Large intestine (tissue), 3 donors: Measurements from ENCODE around the gene LRRC3. TPM values are rescaled to one million over a fixed set of nuclear protein-coding genes. Genes with fewer than 3 reads are reported as not detected.

Experiments
- DNase-seq, 2 donors: peaks; one replicate each; pipeline versions ENCODE4 v3.0.0 to v3.0.0-alpha.2; 2013
- H3K27ac ChIP-seq: one replicate; pipeline ENCODE4 v1.5.1; 2013; ENCODE audit warnings: low read length
- H3K27me3 ChIP-seq: 2 replicates; pipeline ENCODE4 v1.6.1; 2013; ENCODE audit warnings: low read length; ENCODE audit not compliant: control insufficient read depth, insufficient read depth
- H3K36me3 ChIP-seq: 2 replicates; pipeline ENCODE4 v1.6.1; 2013; ENCODE audit warnings: low read length; ENCODE audit not compliant: control insufficient read depth, insufficient read depth
- H3K4me1 ChIP-seq: one replicate; pipeline ENCODE4 v1.6.1; 2013; ENCODE audit warnings: low read length; ENCODE audit not compliant: control insufficient read depth, insufficient read depth
- H3K4me3 ChIP-seq: one replicate; pipeline ENCODE4 v1.5.1; 2013; ENCODE audit warnings: low read length
- H3K9me3 ChIP-seq: one replicate; pipeline ENCODE4 v1.6.1; 2013; ENCODE audit warnings: mild to moderate bottlenecking, low read depth, low read length, moderate library complexity; ENCODE audit not compliant: control insufficient read depth
- WGBS: methylation state at CpG from one replicate; pipeline ENCODE4 v1.1.5; 2013; ENCODE audit warnings: low lambda C conversion rate; ENCODE audit not compliant: insufficient coverage; 5-methylcytosine and 5-hydroxymethylcytosine counted together
- polyA plus RNA-seq: library from polyadenylated mRNA; unstranded; fragments of 120-200 nt; gene quantifications from one replicate; pipeline ENCODE4 v1.2.1, GENCODE V29; 2013

LRRC3 gene
- polyA plus RNA-seq, 1 donor: 18.8 TPM

- Histone ChIP-seq H3K27ac (no peak overlapping the region), H3K4me1 (no peaks in the 10 kb centered on the region), H3K36me3 (no peaks in the 10 kb centered on the region), H3K4me3 (no peak overlapping the region), H3K9me3 (peaks cover 6% of the 10 kb centered on the region), H3K27me3 (no peaks in the 10 kb centered on the region)
- DNase-seq: no peak
- WGBS: 97% methylated on average over 6 of the region's 34 CpGs
Measured at GRCh38 chr21:44432841-44433790, 22.2 kb upstream of the LRRC3 start.

DNA sequence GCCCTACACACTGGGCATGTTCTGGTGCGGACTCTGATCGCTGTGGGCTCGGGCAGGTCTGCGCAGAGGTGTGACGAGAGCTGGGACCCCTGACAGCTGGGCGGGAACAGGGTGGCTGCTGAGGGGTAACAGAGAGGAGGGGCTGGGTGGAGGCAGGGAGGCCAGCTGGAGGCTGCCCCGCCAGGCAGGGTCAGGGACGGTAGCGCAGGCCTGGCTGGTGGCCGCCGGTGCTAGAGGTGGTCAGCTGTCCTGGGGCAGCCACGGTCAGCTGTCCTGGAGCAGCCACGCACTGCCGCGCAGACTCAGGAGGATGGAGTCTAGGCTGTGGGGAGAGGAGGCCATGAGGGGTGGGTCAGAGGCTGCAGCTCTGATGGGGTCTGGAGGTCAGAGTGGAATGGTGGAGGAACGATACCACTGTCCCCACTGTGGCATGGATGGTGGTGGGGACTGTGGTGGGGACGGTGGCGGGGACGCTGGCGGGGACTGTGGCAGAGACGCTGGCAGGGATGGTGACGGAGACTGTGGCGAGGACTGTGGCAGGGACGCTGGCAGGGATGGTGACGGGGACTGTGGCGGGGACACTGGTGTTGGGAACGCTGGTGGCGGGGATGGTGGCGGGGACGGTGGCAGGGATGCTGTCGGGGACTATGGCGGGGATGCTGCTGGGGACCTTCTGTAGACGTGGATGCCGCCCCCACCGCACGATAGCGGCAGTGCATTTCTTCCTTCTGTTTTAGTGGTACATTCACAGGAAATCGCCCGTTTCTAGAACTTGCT lies 21.3 kb upstream of the LRRC3 start:
- Histone ChIP-seq H3K27me3 (no peaks in the 10 kb centered on the region), H3K36me3 (no peaks in the 10 kb centered on the region), H3K27ac (no peak overlapping the region), H3K4me1 (no peaks in the 10 kb centered on the region), H3K4me3 (no peak overlapping the region), H3K9me3 (no peaks in the 10 kb centered on the region)
- no peak for DNase-seq
- WGBS: no CpG with 5 or more reads among the region's 39 CpGs

GRCh38 chr21:44434568-44434925 lies 20.8 kb upstream of the LRRC3 start:
- no CpG with 5 or more reads among the region's 13 CpGs for WGBS
- H3K36me3 ChIP-seq: no peaks in the 10 kb centered on the region
- H3K27ac ChIP-seq: no peak overlapping the region
- H3K9me3 ChIP-seq: no peaks in the 10 kb centered on the region
- DNase-seq: no peak
- H3K4me3 ChIP-seq: no peak overlapping the region
- no peaks in the 10 kb centered on the region for H3K27me3 ChIP-seq
- H3K4me1 ChIP-seq: no peaks in the 10 kb centered on the region

DNA sequence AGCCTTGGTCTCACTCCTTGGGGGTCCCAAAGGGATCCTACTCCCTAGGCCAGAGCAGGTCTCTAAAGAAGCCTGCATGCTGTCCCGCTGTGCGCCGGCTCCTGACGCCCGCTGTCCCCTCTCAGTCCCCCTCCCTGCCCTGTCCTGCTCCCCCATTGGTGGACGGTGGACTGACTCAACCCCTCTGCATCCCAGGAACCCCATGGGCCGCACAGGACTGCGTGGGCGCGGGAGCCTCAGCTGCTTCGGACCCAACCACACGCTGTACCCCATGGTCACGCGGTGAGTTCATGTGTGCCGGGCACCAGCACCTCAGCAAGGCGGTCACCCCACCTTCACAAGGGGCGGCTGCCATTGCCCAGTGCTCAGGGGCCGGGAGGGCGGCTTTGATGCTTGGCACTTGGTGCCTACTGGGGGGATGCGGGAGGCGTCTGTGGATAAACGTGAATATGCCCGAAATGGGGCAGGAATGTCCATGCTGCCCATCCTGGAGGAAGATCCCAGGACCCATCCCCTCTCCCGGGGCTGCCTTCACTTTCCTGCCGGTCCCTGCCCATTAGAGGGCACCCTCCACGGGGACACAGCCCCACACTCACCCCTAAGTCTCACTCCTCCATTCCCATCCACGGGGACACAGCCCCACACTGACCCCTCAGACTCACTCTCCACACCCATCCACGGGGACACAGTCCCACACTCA lies 20.2 kb upstream of the LRRC3 start:
- Histone ChIP-seq H3K9me3 (no peaks in the 10 kb centered on the region), H3K4me1 (no peaks in the 10 kb centered on the region), H3K4me3 (no peak overlapping the region), H3K36me3 (no peaks in the 10 kb centered on the region), H3K27me3 (no peaks in the 10 kb centered on the region), H3K27ac (no peak overlapping the region)
- no peak for DNase-seq
- WGBS: no CpG with 5 or more reads among the region's 28 CpGs

DNA sequence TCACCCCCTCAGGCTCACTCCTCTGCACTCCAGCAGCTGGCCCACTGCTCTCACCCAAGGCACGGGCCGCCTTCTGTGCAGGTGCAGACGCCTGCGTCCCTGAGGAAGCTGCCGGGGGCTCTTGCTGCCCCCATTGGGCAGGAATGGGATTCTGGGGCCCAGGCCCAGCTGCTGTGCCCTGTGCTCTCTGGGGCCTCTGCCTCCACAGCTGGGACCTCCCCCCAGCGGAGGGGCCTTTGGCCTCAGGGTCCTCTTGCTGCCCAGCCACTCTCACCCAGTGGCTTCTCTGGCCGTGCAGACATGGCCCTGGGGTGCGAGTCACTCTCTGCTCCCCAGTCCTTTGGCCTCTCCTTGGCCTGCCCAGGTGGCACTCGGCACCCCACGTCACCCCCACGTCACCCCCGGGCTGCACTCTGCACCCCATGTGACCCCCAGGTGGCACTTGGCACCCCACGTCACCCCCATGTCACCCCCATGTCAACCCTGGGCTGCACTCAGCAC lies 19.1 kb upstream of the LRRC3 start:
- no CpG with 5 or more reads among the region's 13 CpGs for WGBS
- Histone ChIP-seq H3K4me3 (no peak overlapping the region), H3K36me3 (no peaks in the 10 kb centered on the region), H3K27me3 (no peaks in the 10 kb centered on the region), H3K4me1 (no peaks in the 10 kb centered on the region), H3K9me3 (no peaks in the 10 kb centered on the region), H3K27ac (no peak overlapping the region)
- no peak for DNase-seq

DNA sequence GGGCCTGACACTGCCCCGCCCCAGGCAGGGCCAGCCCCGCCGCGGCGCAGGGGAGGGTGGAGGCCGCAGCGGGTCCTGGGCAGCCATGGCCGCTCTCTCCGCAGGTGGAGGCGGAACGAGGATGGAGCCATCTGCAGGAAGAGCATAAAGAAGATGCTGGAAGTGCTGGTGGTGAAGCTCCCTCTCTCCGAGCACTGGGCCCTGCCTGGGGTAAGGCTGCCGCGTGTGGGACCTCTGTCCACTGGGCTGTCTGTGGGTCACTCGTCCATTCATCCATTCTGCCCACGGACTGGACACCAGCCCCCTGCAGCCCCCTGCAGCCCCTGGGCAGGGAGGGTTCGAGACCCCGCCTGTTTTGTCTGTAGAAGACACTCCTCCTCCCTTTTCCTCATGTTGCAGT lies 18.4 kb upstream of the LRRC3 start:
- no CpG with 5 or more reads among the region's 18 CpGs for WGBS
- H3K4me1 ChIP-seq: no peaks in the 10 kb centered on the region
- H3K4me3 ChIP-seq: no peak overlapping the region
- no peak overlapping the region for H3K27ac ChIP-seq
- H3K27me3 ChIP-seq: no peaks in the 10 kb centered on the region
- no peaks in the 10 kb centered on the region for H3K9me3 ChIP-seq
- DNase-seq: no peak
- H3K36me3 ChIP-seq: no peaks in the 10 kb centered on the region

DNA sequence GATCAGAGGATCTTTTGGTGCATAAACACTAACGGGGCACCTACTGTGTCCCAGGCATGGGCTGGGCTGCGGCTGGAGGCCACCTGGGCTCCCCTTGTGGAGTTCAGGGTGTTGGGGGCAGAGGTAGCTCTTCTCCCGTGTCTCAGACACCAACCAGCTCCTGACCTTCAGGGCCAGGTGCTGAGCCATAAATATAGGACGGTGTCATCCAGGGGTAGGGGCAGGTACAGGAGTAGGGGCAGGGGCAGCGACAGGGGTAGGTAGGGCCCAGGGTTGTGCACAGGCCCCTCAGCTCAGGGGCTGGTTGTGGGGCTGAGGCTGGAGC lies 18.0 kb upstream of the LRRC3 start:
- Histone ChIP-seq H3K27ac (no peak overlapping the region), H3K36me3 (no peaks in the 10 kb centered on the region), H3K9me3 (no peaks in the 10 kb centered on the region), H3K4me1 (no peaks in the 10 kb centered on the region), H3K27me3 (no peaks in the 10 kb centered on the region), H3K4me3 (no peak overlapping the region)
- no peak for DNase-seq
- WGBS: no CpG with 5 or more reads among the region's 5 CpGs

DNA sequence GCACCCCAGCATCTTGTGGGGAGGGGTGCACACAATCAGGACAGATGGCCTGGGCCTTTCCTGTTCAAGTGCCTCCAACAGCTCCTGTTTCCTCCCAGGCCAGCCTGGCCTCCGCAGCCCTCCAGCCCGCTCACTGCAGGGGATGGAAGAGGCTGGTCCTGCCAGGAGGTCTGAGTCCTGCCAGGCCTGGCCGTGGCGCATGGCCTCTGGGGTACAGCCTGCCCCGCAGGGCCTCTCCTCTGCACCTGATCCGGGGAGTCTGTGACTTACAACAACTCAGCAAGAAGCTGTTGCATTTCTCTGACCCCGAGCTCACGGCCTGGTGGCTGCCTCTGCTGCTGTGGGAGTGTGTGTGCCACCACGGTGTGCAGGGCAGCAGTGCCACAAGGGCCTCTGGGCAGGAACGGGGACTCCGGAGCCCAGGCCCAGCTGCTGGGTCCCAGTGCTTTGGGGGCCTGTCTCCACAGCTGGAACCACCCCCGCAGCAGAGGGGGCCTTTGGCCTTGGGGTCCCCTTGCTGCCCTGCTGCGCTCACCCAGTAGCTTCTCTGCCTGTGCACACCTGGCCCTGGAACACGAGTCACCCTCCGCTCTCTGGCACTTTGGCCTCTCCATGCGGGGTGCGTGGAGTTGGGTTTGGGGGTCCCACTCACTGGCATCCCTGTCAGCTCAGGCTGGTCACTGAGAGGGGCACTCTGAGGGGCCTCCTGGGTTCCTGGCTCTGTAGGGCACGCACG lies 17.4 kb upstream of the LRRC3 start:
- no peak for DNase-seq

DNA sequence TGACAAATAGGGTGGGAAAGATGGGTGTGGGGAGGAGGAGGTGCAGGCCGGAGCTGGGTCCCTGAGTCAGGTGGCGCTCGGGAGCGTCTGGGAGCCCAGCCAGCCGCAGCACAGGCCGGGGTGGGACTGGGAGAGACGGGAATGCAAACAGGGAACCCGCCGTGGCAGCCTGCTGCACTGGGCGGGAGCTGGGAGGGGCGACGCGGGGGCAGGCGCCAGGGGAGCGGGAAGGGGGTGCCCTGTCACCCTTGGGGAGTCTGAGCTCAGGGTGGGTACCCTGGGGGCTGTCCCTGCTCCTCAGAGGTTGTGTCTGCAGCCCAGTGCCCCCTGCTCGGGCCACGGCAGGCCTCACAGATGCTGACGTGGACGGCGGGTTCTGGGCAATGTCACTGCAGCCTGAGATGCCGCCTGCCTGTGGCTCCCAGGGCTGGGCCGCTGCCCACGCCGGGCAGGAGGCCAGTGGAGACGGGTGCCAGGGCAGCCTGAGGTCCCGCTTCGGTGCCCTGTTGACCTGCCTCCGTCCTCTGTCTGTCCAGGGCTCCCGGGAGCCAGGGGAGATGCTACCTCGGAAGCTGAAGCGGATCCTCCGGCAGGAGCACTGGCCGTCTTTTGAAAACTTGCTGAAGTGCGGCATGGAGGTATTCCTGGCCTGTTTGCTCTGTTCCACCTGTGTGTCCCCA lies 16.6 kb upstream of the LRRC3 start:
- Histone ChIP-seq H3K4me1 (no peaks in the 10 kb centered on the region), H3K9me3 (no peaks in the 10 kb centered on the region), H3K27me3 (no peaks in the 10 kb centered on the region), H3K27ac (no peak overlapping the region), H3K36me3 (no peaks in the 10 kb centered on the region), H3K4me3 (no peak overlapping the region)
- no CpG with 5 or more reads among the region's 34 CpGs for WGBS
- no peak for DNase-seq

More for the DNA sequence above, 17.4 kb upstream of the LRRC3 start:
- no peak overlapping the region for H3K4me3 ChIP-seq
- H3K9me3 ChIP-seq: no peaks in the 10 kb centered on the region
- WGBS: no CpG with 5 or more reads among the region's 19 CpGs
- no peaks in the 10 kb centered on the region for H3K36me3 ChIP-seq
- no peaks in the 10 kb centered on the region for H3K4me1 ChIP-seq
- H3K27ac ChIP-seq: no peak overlapping the region
- H3K27me3 ChIP-seq: no peaks in the 10 kb centered on the region
